CD8-positive, alpha-beta memory T cell (primary cell): ENCODE measurements around the gene BIRC7. TPM values are rescaled to one million over a fixed set of nuclear protein-coding genes. Genes with fewer than 3 reads are reported as not detected.
A peak's percentile ranks its signal among the peaks of the same experiment; 100 is the strongest.

ENCODE experiments used
- CTCF ChIA-PET: fragments of 350-600 bp; sonication (Branson Sonifier 250); formaldehyde crosslinking; loops from one replicate; lab custom pipeline; 2021; ENCODE audit warnings: antibody characterized with exemption; lab: Charles Lee
- POLR2A ChIA-PET: fragments of 350-600 bp; sonication (Branson Sonifier 250); formaldehyde crosslinking; loops from one replicate; lab custom pipeline; 2021; ENCODE audit warnings: antibody characterized with exemption; lab: Charles Lee
- DNase-seq, 5 donors: peaks; one replicate each; pipeline versions ENCODE4 v3.0.0 to v3.0.0-alpha.2; 2020 to 2022; ENCODE audit warnings: mixed read lengths in 1 of 5
- H3K27ac ChIP-seq: one replicate; pipeline ENCODE4 v1.7.0; 2013; ENCODE audit warnings: low read depth, mild to moderate bottlenecking, low read length, moderate library complexity
- H3K27me3 ChIP-seq: 2 replicates; pipeline ENCODE4 v1.7.0; 2013; ENCODE audit warnings: low read length, mild to moderate bottlenecking; ENCODE audit not compliant: insufficient read depth, poor library complexity, severe bottlenecking
- H3K36me3 ChIP-seq: 2 replicates; pipeline ENCODE4 v1.7.0; 2013; ENCODE audit warnings: mild to moderate bottlenecking, low read length, moderate library complexity; ENCODE audit not compliant: insufficient read depth
- H3K4me1 ChIP-seq: 2 replicates; pipeline ENCODE4 v1.7.0; 2013; ENCODE audit warnings: mild to moderate bottlenecking, low read length, moderate library complexity; ENCODE audit not compliant: insufficient read depth
- H3K4me3 ChIP-seq: 2 replicates; pipeline ENCODE4 v1.7.0; 2013; ENCODE audit warnings: mild to moderate bottlenecking, low read length
- H3K9me3 ChIP-seq: 2 replicates; pipeline ENCODE4 v1.7.0; 2013; ENCODE audit warnings: mild to moderate bottlenecking, low read length
- H3K27ac Mint-ChIP-seq, 8 donors: one replicate each; pipeline ENCODE4 v1.8.0; 2020 to 2021; ENCODE audit warnings: mixed read lengths in 8 of 8, mild to moderate bottlenecking in 6 of 8, inconsistent platforms in 3 of 8, moderate library complexity in 3 of 8
- H3K27me3 Mint-ChIP-seq, 2 donors: one replicate each; pipeline ENCODE4 v1.8.0; 2020 to 2021; ENCODE audit warnings: mixed read lengths in 2 of 2, mild to moderate bottlenecking in 1 of 2, moderate library complexity in 1 of 2
- H3K36me3 Mint-ChIP-seq, 3 donors: one replicate each; pipeline ENCODE4 v1.8.0; 2020 to 2021; ENCODE audit warnings: mixed read lengths in 3 of 3, inconsistent platforms in 1 of 3, mild to moderate bottlenecking in 1 of 3
- H3K4me1 Mint-ChIP-seq, 3 donors: one replicate each; pipeline ENCODE4 v1.8.0; 2020 to 2021; ENCODE audit warnings: mixed read lengths in 3 of 3, inconsistent platforms in 1 of 3, mild to moderate bottlenecking in 1 of 3
- H3K4me3 Mint-ChIP-seq, 7 donors: one replicate each; pipeline ENCODE4 v1.8.0; 2020 to 2021; ENCODE audit warnings: mixed read lengths in 7 of 7, mild to moderate bottlenecking in 6 of 7, moderate library complexity in 4 of 7, inconsistent platforms in 2 of 7
- H3K9me3 Mint-ChIP-seq, 5 donors: one replicate each; pipeline ENCODE4 v1.8.0; 2020 to 2022; ENCODE audit warnings: mixed read lengths in 5 of 5, mild to moderate bottlenecking in 3 of 5, moderate library complexity in 2 of 5, inconsistent platforms in 1 of 5
- polyA plus RNA-seq: library from polyadenylated mRNA; unstranded; fragments of 300-500 nt; fragmentation: Illumina TruSeq; gene quantifications from one replicate; pipeline ENCODE4 v1.2.3, GENCODE V29; 2021
- total RNA-seq, 2 experiments: library from RNA; stranded (reverse); gene quantifications; one replicate each; pipeline ENCODE4 v1.2.3, GENCODE V29; 2021

BIRC7 gene
- total and polyA plus RNA-seq, 3 experiments from 2014 or later: not detected

- H3K36me3 Mint-ChIP-seq: no peaks in the 10 kb centered on the region
- POLR2A ChIA-PET: no interaction called here
- peaks cover 0 to 17% of the 10 kb centered on the region in 2 donors for H3K27me3 Mint-ChIP-seq
- no peaks in the 10 kb centered on the region for H3K9me3 ChIP-seq
- no peak for DNase-seq
- H3K4me3 Mint-ChIP-seq: no peak overlapping the region
- H3K27me3 ChIP-seq: no peaks in the 10 kb centered on the region
- no peaks in the 10 kb centered on the region for H3K36me3 ChIP-seq
- no peak overlapping the region for H3K27ac ChIP-seq
- H3K9me3 Mint-ChIP-seq: no peaks in the 10 kb centered on the region
- CTCF ChIA-PET: interaction anchor here (1.9 kb wide), 1 partner anchor 15 kb away, joined by 5 read pairs; no protein-coding TSS in a partner anchor
- no peak overlapping the region for H3K4me3 ChIP-seq
- peaks cover 0 to 4% (median 0%) of the 10 kb centered on the region in 3 donors for H3K4me1 Mint-ChIP-seq
- H3K4me1 ChIP-seq: no peaks in the 10 kb centered on the region
- no peak overlapping the region for H3K27ac Mint-ChIP-seq
These were observed 2.3 kb downstream of the BIRC7 start for GRCh38 chr20:63238031-63238430.

- no peaks in the 10 kb centered on the region for H3K4me1 ChIP-seq
- DNase-seq: peak in 1 of 5 donors; percentile 37
- H3K9me3 ChIP-seq: no peaks in the 10 kb centered on the region
- H3K4me3 Mint-ChIP-seq: no peak overlapping the region
- H3K27me3 Mint-ChIP-seq: peaks cover 0 to 12% of the 10 kb centered on the region in 2 donors
- H3K36me3 Mint-ChIP-seq: no peaks in the 10 kb centered on the region
- ChIA-PET POLR2A (no interaction called here), CTCF (interaction anchor here (1.9 kb wide), 1 partner anchor 15 kb away, joined by 5 read pairs; no protein-coding TSS in a partner anchor)
- no peaks in the 10 kb centered on the region for H3K9me3 Mint-ChIP-seq
- no peaks in the 10 kb centered on the region for H3K27me3 ChIP-seq
- peak overlapping the region in 1 of 8 donors; percentile 54 for H3K27ac Mint-ChIP-seq
- no peak overlapping the region for H3K4me3 ChIP-seq
- H3K36me3 ChIP-seq: no peaks in the 10 kb centered on the region
- H3K4me1 Mint-ChIP-seq: peaks cover 0 to 4% (median 0%) of the 10 kb centered on the region in 3 donors
- no peak overlapping the region for H3K27ac ChIP-seq
These were observed 2.9 kb downstream of the BIRC7 start for GRCh38 chr20:63238514-63239125.

GRCh38 chr20:63239431-63239830 lies 3.7 kb downstream of the BIRC7 start:
- CTCF ChIA-PET: no interaction called here
- Histone ChIP-seq H3K27me3 (no peaks in the 10 kb centered on the region), H3K36me3 (no peaks in the 10 kb centered on the region), H3K4me1 (no peaks in the 10 kb centered on the region), H3K4me3 (no peak overlapping the region), H3K9me3 (no peaks in the 10 kb centered on the region), H3K27ac (no peak overlapping the region)
- Mint-ChIP-seq H3K27me3 (peaks cover 0 to 13% of the 10 kb centered on the region in 2 donors), H3K36me3 (no peaks in the 10 kb centered on the region), H3K4me1 (peaks cover 0 to 4% (median 0%) of the 10 kb centered on the region in 3 donors), H3K9me3 (no peaks in the 10 kb centered on the region), H3K4me3 (no peak overlapping the region), H3K27ac (no peak overlapping the region)
- DNase-seq: no peak
- POLR2A ChIA-PET: no interaction called here

- H3K4me1 Mint-ChIP-seq: peaks cover 0 to 1% (median 0%) of the 10 kb centered on the region in 3 donors
- no peak overlapping the region for H3K27ac ChIP-seq
- no peak for DNase-seq
- H3K27me3 Mint-ChIP-seq: peaks cover 0 to 13% of the 10 kb centered on the region in 2 donors
- no peaks in the 10 kb centered on the region for H3K9me3 ChIP-seq
- H3K4me3 ChIP-seq: no peak overlapping the region
- ChIA-PET CTCF (interaction anchor here (1.8 kb wide), 1 partner anchor 17 kb away, joined by 8 read pairs; no protein-coding TSS in a partner anchor), POLR2A (no interaction called here)
- H3K27ac Mint-ChIP-seq: no peak overlapping the region
- no peaks in the 10 kb centered on the region for H3K4me1 ChIP-seq
- H3K4me3 Mint-ChIP-seq: no peak overlapping the region
- H3K36me3 ChIP-seq: no peaks in the 10 kb centered on the region
- no peaks in the 10 kb centered on the region for H3K36me3 Mint-ChIP-seq
- H3K9me3 Mint-ChIP-seq: no peaks in the 10 kb centered on the region
- H3K27me3 ChIP-seq: no peaks in the 10 kb centered on the region
These were observed 4.3 kb downstream of the BIRC7 start for GRCh38 chr20:63240004-63240403.

- H3K4me1 Mint-ChIP-seq: no peaks in the 10 kb centered on the region
- no peaks in the 10 kb centered on the region for H3K9me3 Mint-ChIP-seq
- H3K27me3 Mint-ChIP-seq: peaks cover 2 to 18% of the 10 kb centered on the region in 2 donors
- H3K36me3 Mint-ChIP-seq: no peaks in the 10 kb centered on the region
- Histone ChIP-seq H3K27ac (no peak overlapping the region), H3K27me3 (no peaks in the 10 kb centered on the region), H3K4me1 (no peaks in the 10 kb centered on the region), H3K4me3 (no peak overlapping the region), H3K9me3 (no peaks in the 10 kb centered on the region), H3K36me3 (no peaks in the 10 kb centered on the region)
- ChIA-PET CTCF (interaction anchor here (1.8 kb wide), 1 partner anchor 18 kb away, joined by 8 read pairs; no protein-coding TSS in a partner anchor), POLR2A (no interaction called here)
- no peak overlapping the region for H3K27ac Mint-ChIP-seq
- no peak overlapping the region for H3K4me3 Mint-ChIP-seq
- no peak for DNase-seq
These were observed 5.6 kb downstream of the BIRC7 start for GRCh38 chr20:63241272-63241671.

- ChIA-PET POLR2A (no interaction called here), CTCF (no interaction called here)
These were observed 7.0 kb downstream of the BIRC7 start for GRCh38 chr20:63242736-63243135.

GRCh38 chr20:63243604-63244247 lies 8.0 kb downstream of the BIRC7 start:
- Histone ChIP-seq H3K9me3 (no peaks in the 10 kb centered on the region), H3K4me3 (no peak overlapping the region), H3K27ac (no peak overlapping the region), H3K4me1 (no peaks in the 10 kb centered on the region), H3K36me3 (no peaks in the 10 kb centered on the region), H3K27me3 (no peaks in the 10 kb centered on the region)
- H3K27me3 Mint-ChIP-seq: peaks cover 8 to 23% of the 10 kb centered on the region in 2 donors
- H3K4me3 Mint-ChIP-seq: no peak overlapping the region
- no peak for DNase-seq
- H3K27ac Mint-ChIP-seq: no peak overlapping the region
- no peaks in the 10 kb centered on the region for H3K36me3 Mint-ChIP-seq
- no peaks in the 10 kb centered on the region for H3K9me3 Mint-ChIP-seq
- CTCF ChIA-PET: interaction anchor here (0.8 kb wide), 1 partner anchor 19 kb away, joined by 3 read pairs; no protein-coding TSS in a partner anchor
- H3K4me1 Mint-ChIP-seq: peaks cover 0 to 4% (median 0%) of the 10 kb centered on the region in 3 donors
- POLR2A ChIA-PET: no interaction called here

More at GRCh38 chr20:63242736-63243135, 7.0 kb downstream of the BIRC7 start:
- no peaks in the 10 kb centered on the region for H3K9me3 ChIP-seq
- Mint-ChIP-seq H3K36me3 (no peaks in the 10 kb centered on the region), H3K4me1 (peaks cover 0 to 4% (median 0%) of the 10 kb centered on the region in 3 donors), H3K27me3 (peaks cover 7 to 18% of the 10 kb centered on the region in 2 donors), H3K27ac (no peak overlapping the region), H3K4me3 (no peak overlapping the region), H3K9me3 (no peaks in the 10 kb centered on the region)
- no peaks in the 10 kb centered on the region for H3K4me1 ChIP-seq
- no peak overlapping the region for H3K4me3 ChIP-seq
- H3K27me3 ChIP-seq: no peaks in the 10 kb centered on the region
- H3K27ac ChIP-seq: no peak overlapping the region
- no peaks in the 10 kb centered on the region for H3K36me3 ChIP-seq
- DNase-seq: no peak

- H3K36me3 Mint-ChIP-seq: no peaks in the 10 kb centered on the region
- H3K27me3 ChIP-seq: no peaks in the 10 kb centered on the region
- no peaks in the 10 kb centered on the region for H3K36me3 ChIP-seq
- CTCF ChIA-PET: no interaction called here
- H3K4me1 ChIP-seq: no peaks in the 10 kb centered on the region
- no peaks in the 10 kb centered on the region for H3K9me3 Mint-ChIP-seq
- no peak overlapping the region for H3K4me3 Mint-ChIP-seq
- H3K27ac ChIP-seq: no peak overlapping the region
- no peak overlapping the region for H3K4me3 ChIP-seq
- DNase-seq: no peak
- H3K27me3 Mint-ChIP-seq: peaks cover 12 to 30% of the 10 kb centered on the region in 2 donors
- peaks cover 0 to 4% (median 0%) of the 10 kb centered on the region in 3 donors for H3K4me1 Mint-ChIP-seq
- H3K9me3 ChIP-seq: no peaks in the 10 kb centered on the region
- H3K27ac Mint-ChIP-seq: no peak overlapping the region
- POLR2A ChIA-PET: no interaction called here
These were observed 8.8 kb downstream of the BIRC7 start for GRCh38 chr20:63244468-63244867.
